HG02610 (cell line): ENCODE data around the gene ROR1.
"Not testable (repeated sequence)": the region's sequence is repeated elsewhere in the genome, so short reads cannot be mapped to it uniquely, and the experiment has no call there.

Experiments
- ATAC-seq: cut with Tn5 transposase; IDR thresholded peaks from one replicate; pipeline ENCODE4 v1.9.1; 2021; ENCODE audit warnings: mild to moderate bottlenecking, moderate library complexity; ENCODE audit not compliant: unreplicated experiment

The ROR1 gene

GRCh38 chr1:64197076-64197475 lies 423.3 kb downstream of the ROR1 start:
- no peak for ATAC-seq

GRCh38 chr1:64199154-64199553 lies 425.3 kb downstream of the ROR1 start:
- no peak for ATAC-seq

DNA sequence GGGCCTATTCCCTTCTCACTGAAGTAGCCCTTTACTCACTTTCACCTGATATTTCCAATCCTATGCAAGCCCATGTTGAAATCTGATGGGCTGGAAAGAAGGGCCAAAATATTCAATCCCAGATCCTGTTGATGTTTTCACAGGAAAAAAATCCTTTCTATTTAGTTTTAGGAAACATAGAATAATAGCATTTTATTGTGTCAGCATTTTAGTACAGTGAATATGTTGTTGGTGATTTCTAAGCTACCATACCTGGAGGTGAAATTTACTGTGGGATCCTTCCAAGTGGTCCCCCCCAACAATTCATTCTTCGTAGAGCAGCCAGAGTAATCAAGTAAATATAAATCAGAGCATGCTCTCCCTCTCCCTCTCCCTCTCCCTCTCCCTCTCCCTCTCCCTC lies 426.2 kb downstream of the ROR1 start:
- no peak for ATAC-seq

DNA sequence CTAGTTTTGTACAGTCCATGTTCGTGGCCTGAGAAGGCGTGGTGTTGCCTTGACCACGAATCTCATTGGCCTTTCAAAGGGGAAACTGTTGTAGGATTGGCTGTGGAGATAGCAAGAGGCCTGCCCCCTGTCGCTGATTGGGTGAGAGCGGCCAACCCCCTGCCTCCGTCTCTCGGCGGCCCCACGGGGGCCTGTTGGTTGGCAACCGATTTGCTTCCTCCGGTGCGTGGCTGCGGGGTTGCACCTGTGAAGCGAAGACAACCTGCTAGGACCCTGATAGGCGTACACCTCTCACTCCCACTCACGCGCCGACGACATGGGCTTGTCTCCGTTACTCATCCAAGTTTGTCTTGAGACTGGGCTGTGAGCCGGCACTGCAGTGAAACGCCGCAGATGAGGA lies 429.6 kb downstream of the ROR1 start, which contains the start of gene UBE2U:
Gene UBE2U (plus strand): TSS at position 204 of the 400 bp plus-strand sequence. CDS start 428 bp downstream, outside the sequence.
- no peak for ATAC-seq

DNA sequence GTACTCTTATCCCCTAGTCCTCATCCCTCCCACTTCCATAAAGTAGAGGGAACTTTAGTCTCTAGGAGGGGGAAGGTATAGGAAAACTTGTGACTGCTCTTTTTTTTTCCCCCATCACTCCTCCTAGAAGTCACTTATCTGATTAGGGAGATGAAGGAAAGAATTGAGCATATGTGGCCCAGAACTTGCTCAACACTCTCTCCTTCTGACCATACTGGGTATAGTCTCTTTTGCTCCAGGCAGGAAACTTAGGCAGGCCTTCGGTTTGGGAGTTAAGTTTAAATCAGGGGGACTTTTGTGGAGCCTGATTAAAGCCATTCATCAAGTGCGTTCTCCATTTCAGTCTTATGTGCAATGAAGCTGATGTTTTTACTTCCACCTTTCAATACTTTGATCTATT lies 435.4 kb downstream of the ROR1 start:
- no peak for ATAC-seq

DNA sequence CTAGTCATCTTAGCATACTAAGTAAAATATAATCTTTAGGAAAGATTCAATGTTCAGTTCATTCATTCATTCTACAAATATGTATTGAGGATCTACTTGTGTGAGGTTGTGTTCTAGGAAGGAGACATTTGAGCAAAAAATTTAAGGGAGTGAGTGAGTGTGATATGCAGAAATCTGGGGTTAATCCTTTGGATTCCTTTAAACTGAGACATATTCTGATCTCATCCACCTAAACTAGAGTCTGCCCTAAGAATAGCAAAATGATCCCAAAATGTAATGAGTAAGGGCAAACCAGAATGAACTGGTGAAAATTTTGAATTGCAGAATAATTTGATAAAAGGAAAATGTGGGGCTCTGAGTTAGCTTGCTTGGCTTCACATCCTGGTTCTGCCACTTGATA lies 438.2 kb downstream of the ROR1 start:
- ATAC-seq: no peak

GRCh38 chr1:64215576-64215975 lies 441.8 kb downstream of the ROR1 start:
- ATAC-seq: no peak

DNA sequence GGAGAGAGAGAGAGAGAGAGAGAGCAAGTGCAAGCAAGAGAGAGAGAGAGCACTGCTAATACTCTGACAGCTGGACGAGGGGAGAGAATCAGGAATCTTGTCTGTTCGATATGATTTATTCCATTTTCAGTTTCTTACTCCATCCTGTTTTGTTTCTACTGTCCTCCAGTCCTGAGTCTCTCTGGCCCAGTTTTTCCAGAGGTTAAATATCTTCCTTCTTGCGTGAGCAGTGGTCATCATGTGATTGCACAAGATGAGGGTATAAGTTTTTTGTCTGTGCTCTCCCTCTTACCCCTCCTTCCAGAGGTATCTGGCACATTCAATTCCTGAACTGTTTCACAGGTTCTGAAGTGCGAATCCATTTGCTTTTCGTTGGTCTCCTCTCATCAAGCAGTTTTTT lies 446.4 kb downstream of the ROR1 start:
- no peak for ATAC-seq

DNA sequence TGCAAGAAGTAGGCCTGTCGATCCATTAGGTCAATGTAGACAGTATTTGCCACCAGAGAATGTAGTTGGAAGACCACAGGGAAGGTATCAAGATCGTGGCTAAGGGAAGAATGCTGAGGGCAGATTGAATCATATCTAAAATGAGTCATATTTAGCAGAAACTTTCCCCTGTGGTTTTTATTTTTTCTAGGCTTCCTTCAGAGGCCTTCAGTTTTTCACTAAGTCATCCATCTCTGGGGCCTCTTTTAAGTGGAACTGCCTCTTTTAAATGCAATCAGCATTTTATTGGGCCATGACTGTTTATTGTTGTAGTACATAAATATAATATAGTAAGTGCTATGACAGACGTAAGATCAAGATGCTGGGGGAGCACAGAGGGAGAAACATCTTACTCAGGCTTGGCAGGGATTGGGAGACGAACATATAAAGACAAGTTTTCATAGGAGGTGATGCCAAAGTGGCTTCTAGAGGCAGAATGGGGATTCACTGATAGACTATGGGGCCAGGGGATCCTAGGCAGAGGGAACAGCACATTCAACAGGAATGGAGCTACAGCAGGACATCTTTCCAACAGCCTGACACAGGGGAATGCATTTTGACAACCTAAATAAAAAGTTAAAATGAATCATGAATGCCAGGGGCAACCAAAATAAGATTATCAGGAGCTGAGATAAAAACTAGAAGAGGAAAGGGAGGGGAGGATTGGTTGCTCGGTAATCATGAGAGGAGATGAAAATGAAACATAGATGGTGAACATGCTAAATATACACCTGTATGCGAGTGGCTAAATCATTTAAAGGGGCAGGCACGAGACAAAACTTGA lies 449.7 kb downstream of the ROR1 start:
- peak; percentile 93 for ATAC-seq

DNA sequence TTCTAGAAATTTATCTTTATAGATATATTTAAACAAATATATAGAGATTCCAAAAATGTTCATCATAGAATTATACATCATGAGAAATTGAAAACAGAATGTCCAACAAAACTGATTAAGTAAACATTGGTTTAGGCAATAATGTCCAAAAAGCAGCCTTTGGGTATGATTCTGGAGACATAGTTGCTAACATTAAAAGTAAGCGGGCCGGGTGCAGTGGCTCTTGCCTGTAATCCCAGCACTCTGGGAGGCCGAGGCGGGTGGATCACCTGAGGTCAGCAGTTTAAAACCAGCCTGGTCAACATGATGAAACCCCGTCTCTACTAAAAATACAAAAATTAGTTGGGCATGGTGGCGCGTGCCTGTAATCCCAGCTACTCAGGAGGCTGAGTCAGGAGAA lies 450.4 kb downstream of the ROR1 start:
- ATAC-seq: not testable (repeated sequence)

DNA sequence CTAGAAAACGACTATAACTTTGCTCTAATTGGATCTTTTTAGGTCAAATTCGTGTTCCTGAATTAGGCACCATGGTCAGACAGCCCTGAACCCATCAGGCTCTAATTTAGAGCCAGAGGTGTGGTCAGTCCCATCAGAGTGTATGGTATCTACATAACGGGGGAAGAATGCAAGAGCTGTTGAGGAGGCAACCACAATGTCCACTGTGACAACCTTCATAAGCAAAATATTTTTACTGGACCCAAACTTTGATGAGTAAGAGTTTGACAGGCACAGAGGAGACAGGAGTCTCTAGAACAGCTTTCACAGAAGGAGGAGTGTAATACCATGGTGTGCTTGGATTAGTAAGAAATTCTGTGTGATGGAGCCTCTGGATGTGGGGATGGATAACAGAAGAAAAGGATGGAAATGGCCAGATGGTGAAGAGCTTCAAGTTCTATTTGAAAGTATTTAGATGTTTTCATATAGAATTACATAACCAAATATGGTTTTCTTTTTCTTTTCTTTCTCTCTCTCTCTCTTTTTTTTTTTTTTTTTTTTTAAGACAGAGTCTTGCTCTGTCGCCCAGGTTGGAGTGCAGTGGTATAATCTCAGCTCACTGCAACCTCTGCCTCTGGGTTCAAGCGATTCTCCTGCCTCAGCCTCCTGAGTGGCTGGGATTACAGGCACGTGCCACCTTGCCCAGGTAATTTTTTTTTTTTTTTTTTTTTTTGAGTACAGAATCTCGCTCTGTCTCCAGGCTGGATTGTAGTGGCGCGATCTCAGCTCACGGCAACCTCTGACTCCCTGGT lies 454.5 kb downstream of the ROR1 start:
- no peak for ATAC-seq

DNA sequence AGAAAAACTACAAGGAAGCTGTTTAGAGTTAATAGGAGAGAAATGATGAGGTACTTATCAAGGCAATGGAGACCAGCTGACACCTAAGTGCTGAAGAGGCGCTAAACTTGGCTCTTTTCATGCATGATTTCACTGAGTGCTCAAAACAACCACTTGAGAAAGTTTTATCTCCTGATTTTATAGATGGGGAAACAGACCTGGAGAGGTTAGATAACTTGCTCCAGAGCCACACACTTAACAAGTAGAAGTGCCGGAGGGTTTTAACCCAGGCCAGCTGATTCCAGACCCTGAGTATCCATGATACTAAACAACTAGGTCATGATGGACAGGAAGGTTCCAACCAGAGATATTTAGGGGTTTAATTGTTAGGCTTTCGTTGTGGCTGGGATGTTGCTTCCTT lies 455.5 kb downstream of the ROR1 start:
- ATAC-seq: no peak
